Measurements from ENCODE around the gene SOX8. TPM values are rescaled to one million over a fixed set of nuclear protein-coding genes. Genes with fewer than 3 reads are reported as not detected.

SOX8 gene
- total and polyA plus RNA-seq, 2 donors (not counting 1 experiment from before 2014, with no cell fraction given) = 0.03 TPM; not detected in 1

- TF ChIP-seq CTCF (conservative IDR thresholded peaks at IDR 0.05 in 1 of 2, IDR thresholded peaks at IDR 0.05 in 1 of 2; ENCODE audit: low read depth in 1 of 2, low read length in 2 of 2) = no peak
- no peak for TF ChIP-seq EZH2 (IDR thresholded peaks at IDR 0.05; ENCODE audit: low read length, missing control alignments)
- Histone ChIP-seq H3K27ac (ENCODE audit: insufficient read depth, low read length) (no peak overlapping the region), H2AFZ (ENCODE audit: low read length) (no peak overlapping the region), H3K79me2 (ENCODE audit: control insufficient read depth, insufficient read depth, low read length) (no peaks in the 10 kb centered on the region), H3K9ac (ENCODE audit: insufficient read depth, low read length) (no peak overlapping the region), H3K4me3 (replicated peaks in 1 of 4; ENCODE audit: control extremely low read depth in 1 of 4, insufficient read depth in 1 of 4, low read depth in 3 of 4, low read length in 4 of 4) (no peak overlapping the region), H4K20me1 (ENCODE audit: control insufficient read depth, extremely low read depth, insufficient read depth, low read length) (no peaks in the 10 kb centered on the region), H3K4me2 (ENCODE audit: extremely low read depth, insufficient read depth, low read length) (no peak overlapping the region), H3K27me3 (ENCODE audit: control insufficient read depth, insufficient read depth, low read length) (no peaks in the 10 kb centered on the region), H3K4me1 (ENCODE audit: control insufficient read depth, extremely low read depth, insufficient read depth, low read length) (no peaks in the 10 kb centered on the region), H3K9me3 (ENCODE audit: control insufficient read depth, insufficient read depth, low read depth, low read length) (no peaks in the 10 kb centered on the region), H3K36me3 (ENCODE audit: control insufficient read depth, insufficient read depth, low read length) (no peaks in the 10 kb centered on the region)
- no peak for DNase-seq (ENCODE audit: low read depth in 2 of 2)
Observed at GRCh38 chr16:1036166-1036565, 54.6 kb downstream of the SOX8 start.

Other genes with a start within 250 kb of the SOX8 start
- gene CIAO3, start 240.8 kb upstream of the SOX8 start, total RNA-seq = 31.0 and 38.0 TPM in 2 replicates
- gene CIAO3, start 240.8 kb upstream of the SOX8 start, polyA plus RNA-seq = 9.3 and 14.2 TPM in 2 replicates
- gene MSLN, start 221.0 kb upstream of the SOX8 start, total RNA-seq = not detected in 2 replicates
- gene MSLN, start 221.0 kb upstream of the SOX8 start, polyA plus RNA-seq = not detected in 2 replicates
- 15.9 and 16.2 TPM in 2 replicates for gene RPUSD1, start 193.4 kb upstream of the SOX8 start, total RNA-seq
- gene RPUSD1, start 193.4 kb upstream of the SOX8 start, polyA plus RNA-seq = 8.2 and 10.3 TPM in 2 replicates
- 1.3 and 4.3 TPM in 2 replicates for gene CHTF18, start 193.2 kb upstream of the SOX8 start, total RNA-seq
- 1.1 and 5.7 TPM in 2 replicates for gene CHTF18, start 193.2 kb upstream of the SOX8 start, polyA plus RNA-seq
- gene GNG13, start 181.0 kb upstream of the SOX8 start, total RNA-seq = not detected in 2 replicates
- not detected in 2 replicates for gene GNG13, start 181.0 kb upstream of the SOX8 start, polyA plus RNA-seq
- 10.0 and 12.6 TPM in 2 replicates for gene LMF1, start 10.8 kb upstream of the SOX8 start, total RNA-seq
- gene LMF1, start 10.8 kb upstream of the SOX8 start, polyA plus RNA-seq = 8.9 and 12.3 TPM in 2 replicates
- gene SSTR5, start 91.0 kb downstream of the SOX8 start, total RNA-seq = not detected in 2 replicates
- gene SSTR5, start 91.0 kb downstream of the SOX8 start, polyA plus RNA-seq = not detected in 2 replicates
- gene C1QTNF8, start 114.5 kb downstream of the SOX8 start, total RNA-seq = not detected in 2 replicates
- not detected in 2 replicates for gene C1QTNF8, start 114.5 kb downstream of the SOX8 start, polyA plus RNA-seq
- gene CACNA1H, start 171.3 kb downstream of the SOX8 start, total RNA-seq = 0.26 and 1.2 TPM in 2 replicates
- 0.05 and 10.5 TPM in 2 replicates for gene CACNA1H, start 171.3 kb downstream of the SOX8 start, polyA plus RNA-seq
- gene TPSG1, start 243.5 kb downstream of the SOX8 start, total RNA-seq = not detected in 2 replicates
- gene TPSG1, start 243.5 kb downstream of the SOX8 start, polyA plus RNA-seq = not detected in 2 replicates
- gene TPSB2, start 248.4 kb downstream of the SOX8 start, total RNA-seq = not detected in 2 replicates
- not detected in 2 replicates for gene TPSB2, start 248.4 kb downstream of the SOX8 start, polyA plus RNA-seq

Measured in fibroblast of lung (primary cell).